Measurements from ENCODE around the gene MMP2.
A peak's percentile ranks its signal among the peaks of the same experiment; 100 is the strongest.

Gene MMP2

DNA sequence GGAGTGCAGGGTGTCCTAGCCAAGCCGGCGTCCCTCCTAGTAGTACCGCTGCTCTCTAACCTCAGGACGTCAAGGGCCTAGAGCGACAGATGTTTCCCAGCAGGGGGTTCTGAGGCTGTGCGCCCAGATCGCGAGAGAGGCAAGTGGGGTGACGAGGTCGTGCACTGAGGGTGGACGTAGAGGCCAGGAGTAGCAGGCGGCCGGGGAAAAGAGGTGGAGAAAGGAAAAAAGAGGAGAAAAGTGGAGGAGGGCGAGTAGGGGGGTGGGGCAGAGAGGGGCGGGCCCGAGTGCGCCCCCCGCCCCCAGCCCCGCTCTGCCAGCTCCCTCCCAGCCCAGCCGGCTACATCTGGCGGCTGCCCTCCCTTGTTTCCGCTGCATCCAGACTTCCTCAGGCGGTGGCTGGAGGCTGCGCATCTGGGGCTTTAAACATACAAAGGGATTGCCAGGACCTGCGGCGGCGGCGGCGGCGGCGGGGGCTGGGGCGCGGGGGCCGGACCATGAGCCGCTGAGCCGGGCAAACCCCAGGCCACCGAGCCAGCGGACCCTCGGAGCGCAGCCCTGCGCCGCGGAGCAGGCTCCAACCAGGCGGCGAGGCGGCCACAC is at the start of gene MMP2:
Gene MMP2 (plus strand): TSS at position 372 of the 603 bp plus-strand sequence. CDS start 282 bp downstream, outside the sequence.
- no peak for DNase-seq (ENCODE audit: low spot score)

DNA sequence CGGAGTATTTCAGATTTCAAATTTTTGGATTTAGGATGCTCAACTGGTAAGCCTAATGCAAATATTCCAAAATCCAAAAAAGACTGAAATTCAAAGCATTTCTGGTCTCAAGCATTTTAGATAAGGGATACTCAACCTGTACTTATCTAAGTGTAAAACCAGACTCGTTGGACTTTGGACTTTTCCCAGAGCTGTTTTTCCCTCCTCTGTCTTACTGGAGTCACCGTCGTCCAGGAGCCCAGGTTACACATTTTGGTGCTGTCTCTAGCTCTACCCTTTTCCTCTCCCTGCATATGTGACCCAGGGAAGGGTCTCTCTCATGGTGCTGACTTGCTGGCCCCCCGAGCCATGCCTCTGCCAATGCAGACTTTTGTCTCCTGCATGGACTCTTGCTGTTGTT is 46.0 kb upstream of the MMP2 start:
- DNase-seq (ENCODE audit: low spot score): no peak

DNA sequence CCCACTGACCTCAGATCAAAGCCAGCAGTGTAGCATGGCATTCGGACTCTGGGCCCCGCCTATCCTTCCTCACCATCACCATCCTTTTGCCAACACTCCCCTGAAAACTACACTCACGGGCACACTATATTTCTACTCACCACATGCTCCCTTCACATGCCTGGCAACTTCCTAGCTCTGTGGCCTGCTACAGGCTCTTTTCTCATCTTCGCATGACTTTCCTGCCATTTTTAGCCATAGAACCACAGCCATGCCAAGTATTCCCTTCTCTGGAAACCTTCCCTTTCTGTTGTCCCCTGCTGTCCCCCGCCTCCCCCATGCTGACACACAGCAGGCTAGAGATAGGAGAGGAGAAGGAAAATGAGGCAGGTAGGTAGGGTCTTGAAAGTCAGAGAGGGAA is 45.5 kb upstream of the MMP2 start:
- no peak for DNase-seq (ENCODE audit: low spot score)

DNA sequence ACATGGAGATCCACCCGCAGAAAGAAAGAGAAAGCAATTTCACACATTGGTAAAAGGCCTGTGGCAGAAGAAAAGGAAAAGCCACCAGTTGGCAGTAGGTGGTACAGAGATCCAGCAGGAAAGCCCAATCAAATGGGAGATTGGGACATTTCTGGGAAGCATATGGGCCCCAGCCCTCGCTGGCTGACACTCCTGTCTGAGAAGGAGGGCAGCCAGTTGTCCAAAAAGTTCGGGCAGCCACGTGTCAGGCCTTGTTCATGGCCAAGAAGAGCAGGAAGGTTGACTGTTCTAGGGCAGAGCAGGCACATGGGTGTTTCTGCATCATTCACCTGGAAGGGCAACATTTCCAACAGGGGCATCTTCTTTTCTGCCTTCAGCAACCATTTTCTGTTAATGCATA is 45.0 kb upstream of the MMP2 start:
- peak; percentile 82 for DNase-seq (ENCODE audit: low spot score)

DNA sequence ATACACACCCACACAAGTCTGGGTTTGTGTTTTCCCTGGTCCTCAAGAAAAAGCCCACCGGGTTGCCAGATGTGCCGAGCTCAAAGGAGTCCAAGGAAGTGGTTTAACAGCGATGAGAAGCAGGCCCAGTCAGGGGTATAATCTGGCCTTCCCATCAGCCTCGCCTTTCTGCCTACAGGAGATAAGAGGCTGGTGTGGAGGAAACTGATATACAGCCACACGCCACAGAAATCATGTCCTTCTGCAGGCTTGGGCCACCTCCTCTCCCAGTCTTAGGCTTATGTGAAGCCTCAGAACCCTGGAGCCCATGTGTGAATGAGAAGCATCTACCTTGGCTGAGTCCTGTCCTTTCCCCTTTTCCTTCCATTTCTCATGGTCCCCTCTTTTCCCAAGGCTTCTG is 43.6 kb upstream of the MMP2 start:
- no peak for DNase-seq (ENCODE audit: low spot score)

DNA sequence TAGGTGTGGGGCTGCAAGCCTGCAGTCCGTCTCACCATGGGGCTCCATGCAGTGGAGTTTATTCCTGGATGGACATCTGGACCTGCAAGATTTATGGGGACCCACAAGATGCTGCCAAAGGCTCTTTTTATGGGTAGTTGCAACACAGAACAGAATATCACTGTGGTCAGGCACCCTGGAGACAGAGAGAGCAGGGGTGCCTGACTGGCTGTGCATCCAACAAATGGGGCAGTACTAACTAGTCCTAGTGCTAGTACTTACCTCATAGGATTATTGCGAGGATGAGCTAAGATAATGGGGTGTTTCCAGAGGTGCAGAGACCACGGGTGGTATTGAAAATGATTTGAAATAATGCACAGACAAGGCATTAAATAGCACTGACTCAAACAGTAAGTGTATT is 42.4 kb upstream of the MMP2 start:
- no peak for DNase-seq (ENCODE audit: low spot score)

DNA sequence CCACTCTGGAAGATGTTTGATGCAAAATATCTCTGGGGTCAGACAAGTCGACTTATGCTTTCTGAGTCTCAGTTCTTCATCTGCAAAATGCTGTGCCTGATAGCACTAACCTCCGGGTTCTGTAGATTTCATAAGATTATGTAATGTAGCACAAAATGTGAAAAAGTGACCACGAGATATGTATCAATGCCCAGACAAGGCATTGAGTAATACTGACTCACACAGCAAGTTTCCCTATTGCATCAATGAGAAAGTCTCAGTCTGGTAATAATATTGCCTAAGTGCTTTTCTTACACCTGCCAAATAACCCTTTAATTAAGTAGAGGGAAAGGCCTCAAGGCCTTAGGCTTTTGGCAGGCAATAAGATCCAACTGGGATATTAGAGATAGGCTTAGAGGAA is 41.4 kb upstream of the MMP2 start:
- no peak for DNase-seq (ENCODE audit: low spot score)

DNA sequence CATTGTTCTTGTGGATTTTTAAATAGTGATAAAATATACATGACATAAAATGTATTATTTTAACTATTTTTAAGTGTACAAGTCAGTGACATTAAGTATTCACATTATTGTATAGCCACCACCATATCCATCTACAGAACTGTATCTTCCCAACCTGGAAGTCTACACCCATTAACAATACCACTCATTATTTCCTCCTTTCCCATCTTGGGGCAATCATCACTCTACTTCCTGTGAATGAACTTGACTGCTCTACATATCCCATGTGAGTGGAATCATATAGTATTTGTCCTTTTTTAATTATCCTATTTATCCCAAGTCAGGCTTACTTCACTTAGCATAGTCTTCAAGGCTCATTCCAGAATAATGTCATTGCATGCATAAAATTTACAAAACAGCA is 40.7 kb upstream of the MMP2 start:
- no peak for DNase-seq (ENCODE audit: low spot score)

DNA sequence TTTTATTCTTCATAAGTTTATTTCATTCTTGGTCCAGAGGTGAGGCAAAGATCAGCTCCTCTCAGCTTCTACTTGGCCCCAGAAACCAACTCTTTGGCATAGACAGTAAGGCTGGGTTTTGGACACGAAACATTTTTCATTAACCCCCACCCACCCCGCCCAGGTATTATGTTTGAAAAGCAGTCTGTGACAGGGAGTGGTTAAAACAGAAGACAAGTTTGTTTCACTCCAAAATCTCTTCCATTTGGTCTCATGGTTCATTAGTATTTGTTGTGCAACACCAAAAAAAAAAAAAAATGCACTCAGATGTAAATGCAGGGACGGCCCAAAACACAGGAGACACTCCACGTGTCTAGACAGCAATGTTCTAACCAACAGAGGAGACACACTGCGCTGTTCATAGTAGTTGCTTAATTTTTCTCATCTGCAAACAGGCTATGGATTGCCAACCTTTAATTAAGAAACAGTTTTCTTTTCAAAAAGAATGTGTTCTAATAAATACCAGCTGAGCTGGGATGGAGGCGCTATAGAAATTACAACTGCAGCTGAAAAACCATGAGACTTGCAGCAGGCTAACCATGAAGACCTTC is 39.8 kb upstream of the MMP2 start:
- no peak for DNase-seq (ENCODE audit: low spot score)

DNA sequence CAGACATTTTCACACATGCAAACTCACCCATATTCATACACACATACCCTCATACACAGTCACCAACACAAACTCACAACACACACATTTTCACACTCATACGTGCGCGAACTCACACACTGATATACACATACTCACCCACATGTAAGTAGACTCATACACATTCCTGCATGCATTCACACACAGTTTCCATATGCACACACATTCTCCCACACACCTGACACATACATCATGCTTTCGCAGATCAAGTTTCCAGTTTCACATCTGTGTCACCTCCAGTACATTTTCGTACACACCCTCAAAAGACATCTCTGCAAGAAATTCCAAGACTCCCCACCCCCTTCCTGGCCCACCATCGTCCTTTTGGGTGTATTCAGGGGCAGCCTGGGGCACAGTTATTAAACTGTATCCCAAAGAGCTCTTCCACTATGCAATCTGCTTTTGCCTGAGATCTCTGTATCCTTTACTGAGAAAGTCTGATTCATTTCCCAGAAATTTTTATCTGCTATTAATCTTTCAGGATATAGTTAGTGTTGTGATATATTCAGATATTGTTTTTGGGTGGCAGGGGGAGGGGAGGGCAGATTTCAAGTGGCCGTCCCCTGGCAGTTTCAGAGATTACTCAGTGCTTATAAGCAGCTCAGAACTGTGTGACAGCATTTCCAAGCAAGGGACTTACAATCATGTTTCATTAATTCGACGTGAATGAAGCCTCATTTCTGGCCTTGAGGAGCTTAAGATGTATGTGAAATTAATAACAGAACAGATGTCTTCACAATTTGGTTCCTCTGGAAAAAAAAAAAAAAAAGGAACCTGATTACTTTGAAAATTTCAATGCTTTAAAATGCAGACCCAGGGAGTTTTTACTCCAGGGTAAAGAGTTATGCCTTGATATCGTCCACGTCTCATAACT is 35.3 kb upstream of the MMP2 start:
- no peak for DNase-seq (ENCODE audit: low spot score)

DNA sequence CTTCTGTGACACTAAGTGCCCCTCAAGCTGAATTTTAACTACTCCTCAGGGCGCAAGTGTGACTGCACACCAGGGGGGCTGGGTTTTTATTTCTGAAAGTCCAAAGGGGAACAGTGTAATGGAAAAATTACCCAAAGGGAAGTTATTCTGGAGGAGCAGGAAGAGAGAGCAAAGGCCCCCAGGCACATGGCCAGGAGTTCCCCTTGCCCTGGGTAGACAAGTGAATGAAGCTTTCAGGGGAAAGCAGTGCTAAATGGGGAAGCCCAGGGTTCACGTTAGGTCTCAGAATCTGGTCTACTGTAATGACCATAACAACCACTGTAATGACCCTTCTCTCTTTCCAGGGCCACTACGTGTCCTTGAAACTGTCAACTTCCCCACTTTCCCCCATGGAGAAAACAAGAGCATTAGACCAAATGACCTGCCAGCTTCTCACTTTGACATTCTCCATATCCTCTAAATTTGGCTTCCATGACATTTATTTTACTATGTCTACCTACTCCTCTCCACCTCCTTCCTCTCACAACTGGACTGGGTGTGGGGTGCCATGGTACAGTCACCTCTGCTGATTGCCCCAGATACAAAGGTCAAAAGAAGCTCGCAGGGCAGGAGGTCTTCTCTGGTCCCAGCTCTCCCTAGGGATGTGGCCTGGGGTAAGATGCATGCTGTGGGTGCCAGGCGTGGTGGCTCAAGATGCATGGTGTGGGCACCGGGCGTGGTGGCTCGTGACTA is 34.1 kb upstream of the MMP2 start:
- no peak for DNase-seq (ENCODE audit: low spot score)

DNA sequence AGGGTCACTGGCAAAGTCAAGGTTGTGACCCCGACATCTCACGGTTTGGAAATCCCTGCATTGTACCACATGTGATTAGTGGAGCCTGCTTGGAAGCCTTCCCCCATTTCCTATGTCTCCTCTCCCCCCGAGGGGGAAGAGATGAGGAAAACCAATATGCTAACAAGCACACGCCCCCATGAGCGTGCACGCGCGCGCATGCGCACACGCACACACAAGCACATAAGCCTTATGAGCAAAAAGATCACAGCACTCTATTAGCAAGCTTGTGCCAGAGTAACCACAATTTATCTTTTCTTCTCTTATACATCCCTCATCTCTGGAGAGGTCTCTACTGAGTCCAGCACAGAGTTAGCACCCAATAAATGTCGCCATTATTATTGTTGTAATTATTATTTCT is 31.8 kb upstream of the MMP2 start:
- DNase-seq (ENCODE audit: low spot score): no peak

DNA sequence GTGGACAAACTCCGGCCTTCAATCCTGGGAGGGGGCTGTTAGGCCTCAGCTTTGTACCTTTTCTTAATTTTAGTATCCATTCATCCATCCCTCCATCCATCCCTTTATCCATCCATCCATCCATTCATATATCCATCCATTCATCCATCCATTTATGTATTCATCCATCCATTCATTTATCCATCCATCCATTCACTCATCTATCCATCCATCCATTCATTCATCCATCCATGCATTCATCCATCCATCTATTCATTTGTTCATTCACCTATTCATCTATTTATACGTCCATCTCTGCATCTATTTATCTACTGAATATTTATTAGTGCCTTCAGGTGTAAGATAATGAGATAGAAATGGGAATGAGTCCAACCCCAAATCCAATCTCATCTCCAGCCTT is 26.0 kb upstream of the MMP2 start:
- no peak for DNase-seq (ENCODE audit: low spot score)

DNA sequence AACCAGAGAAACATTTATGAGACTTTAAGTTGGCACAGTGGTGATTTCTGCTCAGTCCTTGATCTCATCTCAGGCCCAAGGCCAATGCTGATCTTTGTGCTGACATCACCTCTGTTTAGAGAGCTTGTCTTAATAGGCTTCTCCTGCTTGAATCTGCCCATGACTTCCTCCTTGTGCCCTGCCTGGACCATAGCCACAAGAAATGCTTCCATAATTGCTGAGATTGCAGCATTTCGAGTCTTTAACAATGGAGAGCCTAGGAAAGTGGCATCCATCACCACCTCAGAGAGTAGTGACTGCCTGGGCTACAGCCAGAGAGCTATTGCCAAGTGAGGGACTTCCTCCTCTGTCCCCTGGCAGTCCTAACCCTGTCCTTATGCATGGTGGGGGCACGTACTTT is 25.1 kb upstream of the MMP2 start:
- DNase-seq (ENCODE audit: low spot score): no peak

DNA sequence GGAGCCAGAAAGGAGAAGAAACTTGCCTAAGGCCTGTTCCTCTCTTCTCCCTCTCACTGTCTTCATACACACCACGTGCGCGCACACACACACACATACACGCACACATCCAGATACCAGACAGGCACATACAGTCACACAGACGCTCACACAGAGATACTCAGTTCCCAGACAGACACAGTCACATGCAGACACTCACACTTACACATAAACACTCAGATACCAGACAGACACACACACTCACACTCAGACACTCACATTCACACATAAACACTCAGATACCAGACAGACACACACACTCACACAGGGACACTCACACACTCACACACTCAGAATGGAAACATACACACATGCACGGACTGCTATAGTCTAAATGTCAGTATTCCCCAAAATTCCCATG is 24.1 kb upstream of the MMP2 start:
- DNase-seq (ENCODE audit: low spot score): no peak

DNA sequence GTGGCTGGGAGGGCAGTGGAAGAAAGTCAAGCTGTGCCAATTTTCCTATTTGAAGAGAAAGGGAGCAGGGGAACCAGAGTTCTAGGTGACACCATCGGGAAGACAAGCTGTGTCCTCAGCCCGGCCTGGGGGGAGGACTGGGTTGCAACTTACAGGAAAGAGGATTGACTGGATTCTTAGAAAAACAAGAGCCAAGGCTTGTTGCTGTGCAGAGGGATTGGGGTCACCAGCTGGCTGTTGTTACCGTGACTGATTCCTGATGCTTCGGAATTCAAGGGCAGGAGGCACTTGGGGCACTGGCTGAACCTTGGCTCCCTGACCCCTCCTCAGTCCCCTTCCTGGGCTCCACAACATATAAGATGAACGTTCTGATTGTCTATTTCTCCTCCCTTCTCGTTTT is 16.8 kb upstream of the MMP2 start:
- no peak for DNase-seq (ENCODE audit: low spot score)

DNA sequence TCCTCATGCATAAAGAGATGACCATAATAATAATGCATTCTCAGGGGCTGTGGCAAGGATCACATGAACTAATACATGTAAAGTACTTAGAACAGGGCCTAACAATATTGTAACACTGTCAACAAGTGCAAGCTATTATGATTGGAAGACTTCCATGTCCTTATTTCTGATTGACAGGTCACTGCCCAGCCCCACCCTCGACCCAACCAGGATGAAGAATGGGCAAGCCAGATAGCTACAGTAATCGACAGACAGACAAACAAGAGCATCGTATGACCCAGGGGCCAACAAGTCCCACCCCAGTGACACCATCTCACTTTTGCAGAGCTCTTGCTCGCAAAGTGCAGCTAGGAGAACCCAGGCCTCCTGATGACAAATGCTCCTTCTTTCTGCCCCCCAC is 14.6 kb upstream of the MMP2 start:
- DNase-seq (ENCODE audit: low spot score): no peak

DNA sequence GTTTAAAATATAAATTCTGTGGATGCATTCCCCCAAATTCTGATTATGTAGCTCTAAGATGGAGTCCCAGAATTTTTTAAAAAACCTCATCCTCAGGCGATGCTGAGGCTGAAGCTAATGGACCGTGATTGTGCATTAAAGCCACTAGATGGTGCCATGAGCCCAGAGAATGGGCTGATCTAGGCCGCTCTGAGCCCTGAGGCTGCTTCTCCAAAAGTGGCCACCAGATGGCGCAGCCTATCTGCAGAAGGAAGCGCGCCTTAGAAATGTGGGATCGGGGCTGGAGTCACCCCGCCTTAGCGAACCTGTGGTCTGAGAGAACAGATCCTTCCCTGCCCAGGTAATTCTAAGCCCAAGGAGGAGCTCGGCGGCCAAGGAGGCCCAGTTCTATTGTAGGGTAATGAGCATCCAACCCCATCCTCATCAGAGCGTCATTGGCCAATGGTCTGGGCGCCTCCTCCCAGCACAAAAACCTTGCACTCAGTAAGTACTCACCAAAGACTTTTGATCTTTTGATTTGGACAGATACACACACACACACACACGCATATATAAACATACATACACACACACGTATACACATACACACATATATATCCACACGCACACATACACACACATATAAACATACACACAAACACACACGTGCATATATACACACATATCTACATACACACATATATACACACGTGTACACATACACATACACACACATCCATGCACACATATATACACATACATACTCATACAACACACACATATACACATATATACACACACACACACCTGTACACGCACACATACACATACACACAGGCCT is 13.7 kb upstream of the MMP2 start:
- peak; percentile 86 for DNase-seq (ENCODE audit: low spot score)

DNA sequence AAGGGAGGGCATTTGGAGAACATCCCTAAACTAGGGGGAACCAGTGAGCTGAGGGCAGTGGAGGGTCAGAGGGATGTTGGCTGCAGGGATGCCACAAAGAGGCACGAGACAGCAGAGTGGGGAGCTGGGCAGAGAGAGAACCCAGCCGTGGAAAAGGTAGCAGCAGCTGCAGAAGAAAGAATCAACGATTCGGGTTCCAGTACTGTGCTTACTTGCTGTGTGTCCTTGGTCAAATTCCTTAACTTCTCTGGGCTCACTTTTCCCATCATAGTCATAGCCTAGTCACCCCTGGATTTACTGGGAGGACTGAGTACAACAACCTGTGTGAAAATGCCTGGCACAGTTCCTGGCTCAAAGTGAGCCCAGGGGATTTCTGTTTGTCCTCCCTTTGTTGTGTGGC is 12.8 kb upstream of the MMP2 start:
- DNase-seq (ENCODE audit: low spot score): no peak

DNA sequence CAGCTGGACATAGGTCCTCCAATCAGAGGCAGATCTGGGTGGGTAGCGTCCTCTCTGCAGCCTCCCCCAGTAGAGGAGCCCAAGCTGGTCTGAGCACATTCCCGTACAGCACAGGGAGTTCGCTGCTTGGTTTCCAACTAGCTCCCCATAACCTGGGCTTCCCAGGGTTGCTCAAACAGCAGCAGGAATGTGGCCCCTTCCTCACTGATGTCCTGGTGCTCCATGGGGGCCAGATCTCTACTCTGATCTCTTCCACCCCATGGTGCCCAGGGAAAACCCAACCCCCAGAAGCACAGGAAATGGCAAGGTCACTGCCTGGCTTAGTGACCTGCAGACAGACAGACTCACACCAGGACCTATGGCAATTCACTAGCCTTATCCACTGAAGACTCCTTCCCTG is 11.1 kb upstream of the MMP2 start:
- no peak for DNase-seq (ENCODE audit: low spot score)

DNA sequence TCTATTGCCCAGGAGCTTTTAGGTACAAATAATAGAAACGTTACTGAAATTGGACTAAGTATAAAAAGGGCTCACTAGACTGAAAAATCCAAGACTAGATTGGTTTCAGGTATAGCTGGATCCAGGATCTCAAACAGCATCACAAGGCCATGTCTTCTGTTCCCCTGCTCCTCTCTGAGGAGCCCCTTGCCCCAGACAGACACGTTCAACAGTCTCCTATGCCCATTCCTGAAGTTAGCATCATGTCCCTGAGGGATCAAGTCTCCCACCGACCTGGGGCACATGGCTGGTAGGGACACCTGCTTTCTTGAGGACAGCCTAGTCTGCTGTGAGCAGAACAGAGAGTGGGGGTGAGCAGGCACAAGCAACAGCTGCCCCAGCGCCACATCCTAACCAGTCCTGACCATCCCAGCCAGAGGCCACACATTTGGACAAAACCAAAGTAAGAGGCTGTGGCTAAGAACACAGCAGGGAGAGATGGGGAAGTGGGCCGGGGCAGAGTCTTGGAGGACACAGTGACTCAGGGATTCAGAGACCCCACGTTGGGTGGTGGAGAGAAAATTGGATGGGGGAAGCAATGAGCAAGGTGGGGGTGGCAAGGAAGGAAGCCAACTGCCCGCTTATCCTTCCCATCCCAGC is 10.5 kb upstream of the MMP2 start:
- DNase-seq (ENCODE audit: low spot score): no peak

All from cerebellar cortex (tissue), 1 donor.